OCI-LY7 (cell line): ENCODE data around the gene ATP12A.

Experiments
- EZH2phosphoT487 ChIP-seq: fragments of 200-600 bp; sonication (generic); IDR thresholded peaks from 2 replicates; pipeline ENCODE4 v1.6.1; 2018; ENCODE audit warnings: low read depth, borderline replicate concordance, mild to moderate bottlenecking, mixed run types, antibody characterized with exemption, low read length, moderate library complexity, mixed read lengths
- TF ChIP-seq, protein P1 (sequence below): fragments of 200-600 bp; sonication (generic); conservative IDR thresholded peaks from 2 replicates; pipeline ENCODE4 v1.5.1; 2014; ENCODE audit warnings: mild to moderate bottlenecking, antibody characterized with exemption, low read length, moderate library complexity, mixed read lengths

- TF ChIP-seq, protein P1, sequence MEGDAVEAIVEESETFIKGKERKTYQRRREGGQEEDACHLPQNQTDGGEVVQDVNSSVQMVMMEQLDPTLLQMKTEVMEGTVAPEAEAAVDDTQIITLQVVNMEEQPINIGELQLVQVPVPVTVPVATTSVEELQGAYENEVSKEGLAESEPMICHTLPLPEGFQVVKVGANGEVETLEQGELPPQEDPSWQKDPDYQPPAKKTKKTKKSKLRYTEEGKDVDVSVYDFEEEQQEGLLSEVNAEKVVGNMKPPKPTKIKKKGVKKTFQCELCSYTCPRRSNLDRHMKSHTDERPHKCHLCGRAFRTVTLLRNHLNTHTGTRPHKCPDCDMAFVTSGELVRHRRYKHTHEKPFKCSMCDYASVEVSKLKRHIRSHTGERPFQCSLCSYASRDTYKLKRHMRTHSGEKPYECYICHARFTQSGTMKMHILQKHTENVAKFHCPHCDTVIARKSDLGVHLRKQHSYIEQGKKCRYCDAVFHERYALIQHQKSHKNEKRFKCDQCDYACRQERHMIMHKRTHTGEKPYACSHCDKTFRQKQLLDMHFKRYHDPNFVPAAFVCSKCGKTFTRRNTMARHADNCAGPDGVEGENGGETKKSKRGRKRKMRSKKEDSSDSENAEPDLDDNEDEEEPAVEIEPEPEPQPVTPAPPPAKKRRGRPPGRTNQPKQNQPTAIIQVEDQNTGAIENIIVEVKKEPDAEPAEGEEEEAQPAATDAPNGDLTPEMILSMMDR = no peak
- TF ChIP-seq EZH2phosphoT487 = no peak
Observed at GRCh38 chr13:24664726-24665409, 15.3 kb upstream of the ATP12A start.
